Small intestine (tissue), 7 donors: Measurements from ENCODE around the gene CAVIN1. TPM values are rescaled to one million over a fixed set of nuclear protein-coding genes. Genes with fewer than 3 reads are reported as not detected.
A peak's percentile ranks its signal among the peaks of the same experiment; 100 is the strongest.
"Not testable (repeated sequence)": the region's sequence is repeated elsewhere in the genome, so short reads cannot be mapped to it uniquely, and the experiment has no call there.

Experiments
- DNase-seq, 2 donors: peaks; one replicate each; pipeline versions ENCODE4 v3.0.0 to v3.0.0-alpha.2; 2013
- FAIRE-seq: peaks from 2 replicates; lab custom pipeline; 2012; peaks lifted over from hg19 to GRCh38; lab: Jason Lieb, UNC
- H3K27ac ChIP-seq, 3 donors: one replicate each; pipeline ENCODE4 v1.5.1; 2013; ENCODE audit warnings: low read length in 2 of 3, mild to moderate bottlenecking in 2 of 3, control low read depth in 1 of 3, inconsistent platforms in 1 of 3, low read depth in 1 of 3, moderate library complexity in 1 of 3
- H3K27me3 ChIP-seq, 3 donors: one replicate each; pipeline ENCODE4 v1.6.1; 2013; ENCODE audit warnings: low read length in 3 of 3, inconsistent platforms in 1 of 3; ENCODE audit not compliant: control insufficient read depth in 3 of 3, insufficient read depth in 3 of 3
- H3K36me3 ChIP-seq, 3 donors: one replicate each; pipeline ENCODE4 v1.6.1; 2013; ENCODE audit warnings: low read length in 3 of 3, inconsistent platforms in 1 of 3, low read depth in 1 of 3, mild to moderate bottlenecking in 1 of 3, moderate library complexity in 1 of 3; ENCODE audit not compliant: control insufficient read depth in 3 of 3, insufficient read depth in 2 of 3
- H3K4me1 ChIP-seq, 3 donors: one replicate each; pipeline ENCODE4 v1.6.1; 2013; ENCODE audit warnings: low read length in 2 of 3, inconsistent platforms in 1 of 3, low read depth in 1 of 3, mild to moderate bottlenecking in 1 of 3, moderate library complexity in 1 of 3; ENCODE audit not compliant: control insufficient read depth in 3 of 3, insufficient read depth in 2 of 3
- H3K4me3 ChIP-seq, 3 donors: one replicate each; pipeline ENCODE4 v1.5.1; 2013; ENCODE audit warnings: low read length in 3 of 3, control low read depth in 1 of 3, inconsistent platforms in 1 of 3, low read depth in 1 of 3, mild to moderate bottlenecking in 1 of 3, moderate library complexity in 1 of 3
- H3K9me3 ChIP-seq, 2 donors: one replicate each; pipeline ENCODE4 v1.6.1; 2013; ENCODE audit warnings: low read depth in 1 of 2, low read length in 1 of 2; ENCODE audit not compliant: control insufficient read depth in 2 of 2, insufficient read depth in 1 of 2
- WGBS, 3 donors: extraction: QIAGEN DNeasy Blood & Tissue Kit; methylation state at CpG; one replicate each; pipeline ENCODE4 v1.1.7; 2013; 5-methylcytosine and 5-hydroxymethylcytosine counted together
- polyA plus RNA-seq, 4 donors: library from polyadenylated mRNA; stranded (reverse) in 3 of 4; unstranded in 1 of 4; fragments of 200-250 nt in 3 of 4; fragments of 120-200 nt in 1 of 4; gene quantifications; one replicate each; pipeline versions ENCODE4 v1.2.1 to v1.2.3, GENCODE V29; 2013
- donor health status: healthy with polysubstance abuse.
- donor health status: control.
- donor health status: control.
- donor health status: Bipolar disorder and iron deficiency.
- donor health status: healthy.

The CAVIN1 gene
- polyA plus RNA-seq, 4 donors, result 2.7 to 81.0 (median 16.3) TPM

- H3K27me3 ChIP-seq, result no peaks in the 10 kb centered on the region
- H3K9me3 ChIP-seq, result peaks cover 0 to 5% of the 10 kb centered on the region in 2 donors
- FAIRE-seq (no peak), DNase-seq (peak; percentile 81 to 88)
- H3K27ac ChIP-seq, result peak overlapping the region; percentile 57 to 93 (median 67)
- 61 to 71% (median 62%) methylated on average over 6 of the region's 6 CpGs for WGBS, 3 donors
- peaks cover 2 to 63% (median 5%) of the 10 kb centered on the region in 3 donors for H3K4me1 ChIP-seq
- peaks cover 0 to 17% (median 0%) of the 10 kb centered on the region in 3 donors for H3K36me3 ChIP-seq
- no peak overlapping the region for H3K4me3 ChIP-seq
Measured at GRCh38 chr17:42399948-42400843, 22.9 kb downstream of the CAVIN1 start.

DNA sequence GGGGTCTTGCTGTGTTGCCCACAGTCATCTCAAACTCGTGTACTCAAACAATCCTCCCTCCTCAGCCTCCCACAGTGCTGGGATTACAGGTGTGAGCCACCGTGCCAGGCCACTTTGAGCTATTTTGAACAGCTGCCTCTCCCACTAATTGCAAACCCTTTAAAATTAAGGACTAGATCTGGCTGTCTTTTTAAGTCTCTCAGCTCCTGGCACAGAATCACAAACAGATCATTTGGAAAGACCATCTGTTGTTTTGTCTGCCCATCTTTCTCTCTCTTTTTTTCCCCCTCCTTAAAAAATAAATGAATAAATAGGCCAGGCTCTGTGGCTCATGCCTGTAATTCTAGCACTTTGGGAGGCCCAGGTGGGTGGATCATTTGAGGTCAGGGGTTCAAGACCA is 23.9 kb downstream of the CAVIN1 start:
- FAIRE-seq (no peak), DNase-seq (no peak)
- peaks cover 0 to 7% (median 0%) of the 10 kb centered on the region in 3 donors for H3K36me3 ChIP-seq
- no peaks in the 10 kb centered on the region for H3K9me3 ChIP-seq
- H3K4me3 ChIP-seq, result no peak overlapping the region
- no peaks in the 10 kb centered on the region for H3K27me3 ChIP-seq
- H3K27ac ChIP-seq, result peak overlapping the region in 1 of 3 donors; percentile 93
- WGBS, 3 donors, result 60 to 82% (median 81%) methylated on average over 2 of the region's 2 CpGs
- H3K4me1 ChIP-seq, result peaks cover 2 to 57% (median 5%) of the 10 kb centered on the region in 3 donors

- H3K36me3 ChIP-seq, FAIRE-seq, DNase-seq, H3K27ac ChIP-seq, H3K27me3 ChIP-seq, H3K4me3 ChIP-seq, H3K9me3 ChIP-seq: not testable (repeated sequence)
- WGBS, 3 donors, result 95 to 98% (median 97%) methylated on average over 8 of the region's 8 CpGs
- H3K4me1 ChIP-seq, result peaks cover 2 to 25% (median 5%) of the 10 kb centered on the region in 3 donors
Measured at GRCh38 chr17:42395601-42396000, 27.5 kb downstream of the CAVIN1 start.

- WGBS, 3 donors, result 86 to 93% (median 89%) methylated on average over 4 of the region's 4 CpGs
Measured at GRCh38 chr17:42394838-42395237, 28.2 kb downstream of the CAVIN1 start.

DNA sequence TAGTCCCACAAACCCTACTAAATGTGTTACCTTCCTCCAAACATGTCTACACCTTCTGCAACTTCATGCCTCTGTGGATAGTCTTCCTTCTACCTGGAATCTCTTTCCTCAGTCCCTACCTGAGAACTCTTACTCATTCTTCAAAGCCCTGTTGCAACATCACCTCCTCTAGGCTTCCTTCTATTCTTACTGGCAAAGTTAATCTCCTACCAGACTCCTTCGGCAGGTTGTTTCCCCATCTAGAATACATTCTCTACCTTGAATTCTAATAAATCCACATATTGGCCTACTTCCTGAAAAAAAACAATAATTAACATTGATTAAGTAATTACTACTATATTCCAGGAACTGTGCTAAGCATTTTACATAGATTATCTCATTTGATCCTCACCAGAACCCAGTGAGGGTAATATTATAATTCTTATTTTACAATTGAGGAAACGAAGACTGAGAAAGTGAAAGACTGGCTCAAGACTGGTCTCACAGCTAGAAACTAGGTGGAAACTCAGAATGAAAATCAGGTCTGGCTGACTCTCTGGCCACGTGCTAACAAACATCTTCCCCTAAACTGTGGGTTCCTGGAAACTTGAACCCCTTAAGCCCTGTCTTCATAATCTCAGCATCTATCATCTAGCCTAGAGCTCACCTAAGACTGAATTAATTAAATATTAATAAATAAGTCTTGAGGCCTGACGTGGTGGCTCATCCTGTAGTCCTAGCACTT is 30.2 kb downstream of the CAVIN1 start:
- WGBS, 3 donors, result 55 to 71% (median 61%) methylated on average over 4 of the region's 4 CpGs
- no peaks in the 10 kb centered on the region for H3K27me3 ChIP-seq
- DNase-seq (no peak), FAIRE-seq (no peak)
- no peaks in the 10 kb centered on the region for H3K36me3 ChIP-seq
- H3K27ac ChIP-seq, result peak overlapping the region in 1 of 3 donors; percentile 76
- peaks cover 0 to 15% (median 5%) of the 10 kb centered on the region in 3 donors for H3K4me1 ChIP-seq
- no peak overlapping the region for H3K4me3 ChIP-seq
- no peaks in the 10 kb centered on the region for H3K9me3 ChIP-seq

More at GRCh38 chr17:42394838-42395237, 28.2 kb downstream of the CAVIN1 start:
- Histone ChIP-seq H3K4me3 (no peak overlapping the region), H3K9me3 (no peaks in the 10 kb centered on the region), H3K36me3 (no peaks in the 10 kb centered on the region), H3K27ac (no peak overlapping the region), H3K27me3 (no peaks in the 10 kb centered on the region), H3K4me1 (peaks cover 5 to 23% (median 6%) of the 10 kb centered on the region in 3 donors)
- no peak for DNase-seq
- no peak for FAIRE-seq

DNA sequence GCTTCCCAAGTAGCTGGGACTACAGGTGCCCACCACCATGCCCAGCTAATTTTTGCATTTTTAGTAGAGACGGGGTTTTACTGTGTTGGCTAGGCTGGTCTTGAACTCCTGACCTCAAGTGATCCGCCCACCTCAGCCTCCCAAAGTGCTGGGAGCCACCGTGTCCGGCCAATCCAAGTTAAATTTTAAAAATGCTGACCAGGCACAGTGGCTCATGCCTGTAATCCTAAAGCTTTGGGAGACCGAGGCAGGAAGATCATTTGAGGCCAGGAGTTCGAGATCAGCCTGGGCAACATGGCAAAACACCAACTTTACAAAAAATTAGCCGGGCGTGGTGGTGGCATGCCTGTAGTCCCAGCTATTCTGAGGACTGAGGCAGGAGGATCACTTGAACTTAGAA is 31.6 kb downstream of the CAVIN1 start:
- not testable (repeated sequence) for H3K4me3 ChIP-seq, DNase-seq, FAIRE-seq, H3K36me3 ChIP-seq, H3K27ac ChIP-seq, H3K27me3 ChIP-seq, H3K9me3 ChIP-seq
- WGBS, 3 donors, result 85 to 91% (median 88%) methylated on average over 8 of the region's 8 CpGs
- peaks cover 0 to 16% (median 6%) of the 10 kb centered on the region in 3 donors for H3K4me1 ChIP-seq

DNA sequence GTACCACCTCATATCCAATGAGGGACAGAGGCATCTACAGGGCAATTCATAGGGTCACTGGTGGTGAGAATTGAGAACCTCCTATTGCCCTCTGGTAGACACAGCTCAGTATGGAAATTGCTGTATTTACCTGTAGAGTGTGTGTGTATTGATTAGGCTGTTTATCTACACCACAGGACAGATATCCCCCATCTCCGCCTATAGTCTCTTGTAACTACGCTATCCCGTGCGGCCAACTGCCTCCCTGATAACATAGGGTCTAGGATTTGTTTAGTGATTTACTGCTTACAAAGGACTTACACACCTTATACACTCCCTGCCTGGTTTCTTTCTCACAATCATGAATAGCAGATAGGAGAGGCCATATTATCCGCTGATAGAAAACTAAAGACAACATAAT is 33.2 kb downstream of the CAVIN1 start:
- peak in 1 of 2 donors; percentile 47 for DNase-seq
- no peaks in the 10 kb centered on the region for H3K9me3 ChIP-seq
- no peaks in the 10 kb centered on the region for H3K27me3 ChIP-seq
- no peak for FAIRE-seq
- peak overlapping the region in 2 of 3 donors; percentile 74 to 88 for H3K27ac ChIP-seq
- 86 to 93% (median 88%) methylated on average over 5 of the region's 5 CpGs for WGBS, 3 donors
- peaks cover 0 to 20% (median 14%) of the 10 kb centered on the region in 3 donors for H3K4me1 ChIP-seq
- H3K4me3 ChIP-seq, result no peak overlapping the region
- no peaks in the 10 kb centered on the region for H3K36me3 ChIP-seq

GRCh38 chr17:42389135-42389417 is 34.0 kb downstream of the CAVIN1 start:
- peaks cover 0 to 24% (median 17%) of the 10 kb centered on the region in 3 donors for H3K4me1 ChIP-seq
- H3K27ac ChIP-seq, result peak overlapping the region; percentile 88 to 94 (median 93)
- no peaks in the 10 kb centered on the region for H3K27me3 ChIP-seq
- WGBS, 3 donors, result 0 to 1% (median 0%) methylated on average over 11 of the region's 11 CpGs
- FAIRE-seq (no peak), DNase-seq (no peak)
- peak overlapping the region in 2 of 3 donors; percentile 40 to 46 for H3K4me3 ChIP-seq
- peaks cover 0 to 6% (median 0%) of the 10 kb centered on the region in 3 donors for H3K36me3 ChIP-seq
- no peaks in the 10 kb centered on the region for H3K9me3 ChIP-seq
